Measurements from ENCODE around the gene EREG. TPM values are rescaled to one million over a fixed set of nuclear protein-coding genes. Genes with fewer than 3 reads are reported as not detected.

The EREG gene
- total RNA-seq, 1 experiment from 2014 or later, result 0.06 TPM

GRCh38 chr4:74344031-74344430 lies 20.9 kb upstream of the EREG start:
- DNase-seq (ENCODE audit: low read depth), result no peak

DNA sequence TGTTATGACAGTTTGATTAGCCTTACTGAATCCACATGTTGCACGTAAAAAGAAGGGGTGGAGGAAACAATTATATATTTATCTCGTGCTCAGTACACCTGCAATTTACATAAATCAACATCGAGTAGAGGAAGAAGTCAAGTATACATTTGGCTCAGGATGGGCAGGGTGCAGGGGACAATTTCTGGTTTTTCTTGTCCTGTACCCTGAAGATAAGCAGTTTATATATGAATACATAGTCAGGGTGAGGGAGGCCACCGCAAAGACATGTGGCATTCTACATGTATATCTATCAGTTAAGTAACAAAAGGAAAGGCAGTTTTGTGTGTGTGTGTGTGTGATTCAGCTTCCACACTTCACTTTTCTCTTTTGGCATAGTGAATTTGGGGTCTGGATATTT lies 11.1 kb upstream of the EREG start:
- no peak for DNase-seq (ENCODE audit: low read depth)

DNA sequence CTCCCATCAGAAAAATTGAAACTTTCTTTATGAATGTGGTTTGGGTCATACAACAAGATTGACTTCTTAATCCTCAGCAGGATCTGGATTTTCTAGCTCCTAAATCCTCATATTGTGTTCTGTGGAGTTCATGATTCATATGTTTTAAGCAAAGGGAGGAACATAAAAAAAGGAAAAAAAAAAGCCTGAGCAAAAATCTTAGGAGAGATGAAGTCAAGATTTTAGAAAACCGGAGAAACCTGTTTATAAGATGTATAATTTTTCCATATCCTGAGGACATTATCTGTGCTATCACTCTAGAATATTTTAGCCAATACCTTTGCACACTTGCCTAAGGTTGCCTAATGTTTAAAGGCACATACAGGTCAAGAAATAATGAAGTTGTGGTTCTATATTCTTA lies 7.0 kb upstream of the EREG start:
- no peak for DNase-seq (ENCODE audit: low read depth)

DNA sequence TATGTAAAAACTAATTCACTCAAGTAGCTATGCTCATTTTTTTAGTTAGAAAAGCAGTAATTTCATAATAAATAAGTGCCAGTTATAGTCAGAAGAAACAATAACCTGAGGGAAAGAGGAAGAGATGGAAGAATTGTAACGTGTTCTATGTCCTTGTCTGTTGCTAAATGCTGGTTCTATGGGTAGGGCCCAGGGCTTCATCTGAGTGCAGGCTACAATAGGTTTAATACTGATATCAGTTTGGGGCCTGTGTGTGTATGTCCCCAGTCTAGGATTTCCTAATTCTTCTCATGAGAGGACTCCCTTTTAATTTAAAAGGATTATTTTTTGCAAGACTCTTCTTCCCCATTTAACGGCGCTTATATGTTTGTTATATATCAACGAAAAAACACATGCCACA lies 3.3 kb upstream of the EREG start:
- DNase-seq (ENCODE audit: low read depth), result no peak

DNA sequence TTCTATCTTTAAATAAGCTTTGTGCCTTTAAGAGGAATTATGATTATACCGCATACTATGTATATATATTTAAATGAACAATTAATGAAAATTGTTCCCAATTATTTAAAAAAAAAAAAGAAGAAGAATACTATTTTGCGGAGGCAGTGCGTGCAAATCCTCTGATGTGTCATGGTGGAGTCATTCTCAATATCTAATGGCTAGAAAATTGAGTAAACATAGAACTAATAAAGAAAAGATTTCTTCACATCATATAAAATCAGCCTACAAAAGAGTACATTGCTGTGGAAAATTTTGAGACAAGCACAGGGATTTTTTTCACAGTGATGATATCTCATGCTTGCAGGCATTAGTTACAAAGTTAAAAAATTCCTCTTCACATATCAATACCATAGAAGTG lies 2.6 kb upstream of the EREG start:
- no peak for DNase-seq (ENCODE audit: low read depth)

DNA sequence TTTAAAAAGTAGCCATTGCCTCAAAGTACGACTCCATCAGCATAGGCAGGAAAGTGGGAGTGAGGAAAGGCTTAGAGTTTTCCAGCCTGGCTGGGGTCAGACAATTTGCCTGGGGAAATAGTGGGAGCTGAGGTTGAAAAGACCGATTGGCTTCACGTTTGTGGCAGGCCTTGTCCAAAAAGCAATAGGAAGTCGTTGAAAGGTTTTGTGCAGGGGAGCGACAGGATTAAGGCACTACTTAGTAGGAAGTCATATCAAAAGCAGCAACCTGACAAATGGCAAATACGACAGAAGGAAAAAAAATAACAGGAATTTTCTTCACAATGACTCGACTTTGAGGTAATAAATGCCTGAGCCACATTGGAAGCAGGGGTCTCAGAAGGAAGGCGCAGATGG lies 691 bp upstream of the EREG start:
- no peak for DNase-seq (ENCODE audit: low read depth)

GRCh38 chr4:74365761-74366160 lies 816 bp downstream of the EREG start:
- DNase-seq (ENCODE audit: low read depth), result no peak

- no peak for DNase-seq (ENCODE audit: low read depth)
Observed at GRCh38 chr4:74366367-74366911, 1.5 kb downstream of the EREG start.

- DNase-seq (ENCODE audit: low read depth), result no peak
Observed at GRCh38 chr4:74367656-74368290, 2.8 kb downstream of the EREG start.

- DNase-seq (ENCODE audit: low read depth), result no peak
Observed at GRCh38 chr4:74368596-74368995, 3.7 kb downstream of the EREG start.

GRCh38 chr4:74369855-74370254 lies 4.9 kb downstream of the EREG start:
- no peak for DNase-seq (ENCODE audit: low read depth)

DNA sequence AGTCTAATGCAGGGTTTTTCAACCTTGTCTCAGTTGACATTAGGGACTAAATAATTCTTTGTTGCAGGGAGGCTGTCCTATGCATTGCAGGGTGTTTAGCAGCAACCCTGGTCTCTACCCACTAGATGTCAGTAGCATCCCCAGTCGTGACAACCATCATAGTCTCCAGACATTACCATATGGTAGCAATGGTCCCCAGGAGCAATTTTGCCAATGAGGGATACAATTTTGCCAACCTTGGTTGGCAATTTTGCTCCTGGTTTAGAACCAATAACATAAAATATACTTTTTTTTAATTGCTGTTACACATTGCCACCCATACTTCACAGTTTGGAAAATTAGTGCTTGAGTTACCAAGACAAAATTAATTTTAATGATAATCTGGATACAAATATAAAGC lies 6.0 kb downstream of the EREG start:
- DNase-seq (ENCODE audit: low read depth), result peak; percentile 42

DNA sequence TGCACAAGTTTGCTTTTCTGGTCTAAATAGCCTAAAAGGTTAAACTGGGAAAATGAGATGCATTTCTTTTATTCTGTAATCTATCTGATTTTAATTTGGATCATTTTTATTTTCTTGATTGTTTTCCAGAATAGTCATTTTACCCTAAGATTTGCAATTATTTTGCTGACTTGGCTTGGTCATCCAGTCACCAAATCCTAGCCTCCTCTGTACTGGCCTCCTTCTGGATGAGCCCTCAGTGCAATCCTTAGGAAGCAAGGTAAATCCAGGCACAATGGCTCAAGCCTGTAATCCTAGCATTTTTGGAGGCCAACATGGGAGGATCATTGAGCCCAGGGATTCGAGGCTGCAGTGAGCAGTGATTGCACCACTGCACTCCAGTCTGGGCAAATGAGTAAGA lies 9.2 kb downstream of the EREG start:
- DNase-seq (ENCODE audit: low read depth), result no peak

GRCh38 chr4:74374561-74375327 lies 9.8 kb downstream of the EREG start:
- peak; percentile 88 for DNase-seq (ENCODE audit: low read depth)

- DNase-seq (ENCODE audit: low read depth), result no peak
Observed at GRCh38 chr4:74375824-74376426, 11.0 kb downstream of the EREG start.

GRCh38 chr4:74376888-74377483 lies 12.0 kb downstream of the EREG start:
- DNase-seq (ENCODE audit: low read depth), result peak; percentile 30

- DNase-seq (ENCODE audit: low read depth), result no peak
Observed at GRCh38 chr4:74377714-74378113, 12.8 kb downstream of the EREG start.

DNA sequence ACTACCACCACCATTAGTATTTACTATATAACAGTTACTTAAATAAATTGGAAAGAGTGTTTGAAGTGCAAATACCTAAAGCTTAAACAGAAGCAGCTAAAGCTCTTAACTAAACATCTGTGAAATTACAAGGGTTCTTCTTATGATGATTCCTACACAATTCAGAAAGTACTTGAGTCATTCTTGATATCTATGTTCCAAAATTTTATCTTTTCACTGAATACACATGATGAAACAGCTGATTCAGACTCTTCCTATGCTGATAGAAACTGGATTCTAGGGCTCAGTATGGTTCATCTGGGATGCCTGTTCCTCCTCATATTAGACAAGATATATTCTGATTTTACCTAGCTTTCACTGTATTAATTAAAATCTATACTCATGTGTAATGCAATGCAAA lies 13.6 kb downstream of the EREG start:
- no peak for DNase-seq (ENCODE audit: low read depth)

DNA sequence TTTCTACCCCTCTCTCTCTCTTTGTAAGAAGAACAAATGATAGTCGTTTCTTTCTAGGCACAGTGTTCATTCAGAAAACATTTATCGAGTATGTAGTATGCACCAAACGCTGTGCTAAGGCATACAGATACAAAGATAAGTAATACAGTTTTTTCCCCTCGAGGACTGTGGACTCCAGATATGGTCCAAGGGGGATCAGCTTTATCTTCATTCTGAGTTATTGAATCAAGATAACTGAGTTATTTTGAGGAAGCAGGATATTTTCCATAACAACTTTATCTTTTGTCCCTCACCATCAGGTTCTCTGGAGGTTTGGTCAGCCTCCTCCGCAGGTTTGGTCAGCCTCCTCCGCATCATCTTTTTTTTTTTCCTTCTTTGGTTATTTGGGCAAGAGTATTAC lies 15.0 kb downstream of the EREG start:
- no peak for DNase-seq (ENCODE audit: low read depth)

- DNase-seq (ENCODE audit: low read depth), result no peak
Observed at GRCh38 chr4:74385386-74385785, 20.4 kb downstream of the EREG start.

DNA sequence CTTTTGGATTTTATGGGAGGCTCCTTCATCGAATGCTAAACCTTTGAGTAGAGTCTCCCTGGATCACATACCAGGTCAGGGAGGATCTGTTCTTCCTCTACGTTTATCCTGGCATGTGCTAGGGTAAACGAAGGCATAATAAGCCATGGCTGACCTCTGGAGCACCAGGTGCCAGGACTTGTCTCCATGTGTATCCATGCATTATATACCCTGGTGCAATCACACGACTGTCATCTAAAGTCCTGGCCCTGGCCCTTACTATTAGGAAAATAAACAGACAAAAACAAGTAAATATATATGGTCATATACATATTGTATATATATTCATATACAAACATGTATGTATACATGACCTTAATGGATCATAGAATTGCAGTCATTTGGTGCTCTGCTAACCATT lies 21.2 kb downstream of the EREG start:
- DNase-seq (ENCODE audit: low read depth), result no peak

- DNase-seq (ENCODE audit: low read depth), result no peak
Observed at GRCh38 chr4:74387790-74388189, 22.8 kb downstream of the EREG start.

DNA sequence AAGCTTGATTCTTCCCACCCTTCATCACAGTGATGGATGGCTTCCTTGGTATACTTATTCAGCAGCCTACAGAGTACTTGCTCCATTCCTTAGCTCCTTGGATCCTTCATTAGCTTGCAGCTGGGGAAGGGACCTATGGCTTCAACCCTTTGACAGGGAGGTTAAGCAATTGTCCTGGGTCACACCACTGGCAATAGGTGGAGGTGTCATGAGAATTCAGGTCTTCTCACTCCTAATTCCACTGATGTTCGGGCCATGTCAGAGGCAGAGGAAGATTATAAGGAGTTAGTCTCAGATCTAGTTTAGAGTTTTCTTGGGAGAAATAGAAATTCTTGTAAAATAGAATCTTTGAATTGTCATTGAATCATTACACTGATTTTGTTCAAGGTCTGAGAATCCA lies 24.5 kb downstream of the EREG start:
- DNase-seq (ENCODE audit: low read depth), result no peak

Data from Daoy (cell line).